Mesendoderm (in vitro differentiated cells): ENCODE measurements around the gene NREP. TPM values are rescaled to one million over a fixed set of nuclear protein-coding genes. Genes with fewer than 3 reads are reported as not detected.

Source experiments
- DNase-seq: peaks from one replicate; pipeline ENCODE4 v3.0.0; 2013
- H2AK5ac ChIP-seq: 2 replicates; pipeline ENCODE4 v1.6.1; 2013; ENCODE audit warnings: low read length, inconsistent platforms
- H2BK120ac ChIP-seq: 2 replicates; pipeline ENCODE4 v1.6.1; 2013; ENCODE audit warnings: low read depth, mild to moderate bottlenecking, low read length, moderate library complexity, mixed read lengths
- H2BK15ac ChIP-seq: replicated peaks from 2 replicates; pipeline ENCODE4 v1.6.1; 2013; ENCODE audit warnings: low read depth, mild to moderate bottlenecking, moderate library complexity
- H2BK5ac ChIP-seq: 2 replicates; pipeline ENCODE4 v1.6.1; 2013; ENCODE audit warnings: low read length, inconsistent platforms
- H3K18ac ChIP-seq: 2 replicates; pipeline ENCODE4 v1.6.1; 2013; ENCODE audit warnings: mild to moderate bottlenecking, low read length, mixed read lengths
- H3K23ac ChIP-seq: one replicate; pipeline ENCODE4 v1.6.1; 2013; ENCODE audit warnings: low read length
- H3K27ac ChIP-seq: 2 replicates; pipeline ENCODE4 v1.5.1; 2013; ENCODE audit warnings: low read depth, mild to moderate bottlenecking, inconsistent platforms, low read length, moderate library complexity
- H3K27me3 ChIP-seq: 2 replicates; pipeline ENCODE4 v1.6.1; 2013; ENCODE audit warnings: low read length, control low read depth, mild to moderate bottlenecking, inconsistent platforms; ENCODE audit not compliant: insufficient read depth, poor library complexity
- H3K36me3 ChIP-seq: 2 replicates; pipeline ENCODE4 v1.6.1; 2013; ENCODE audit warnings: low read length, inconsistent platforms; ENCODE audit not compliant: control insufficient read depth, insufficient read depth
- H3K4ac ChIP-seq: one replicate; pipeline ENCODE4 v1.6.1; 2013; ENCODE audit warnings: low read depth, mild to moderate bottlenecking, low read length, moderate library complexity
- H3K4me1 ChIP-seq: 2 replicates; pipeline ENCODE4 v1.6.1; 2013; ENCODE audit warnings: low read depth, low read length, inconsistent platforms; ENCODE audit not compliant: control insufficient read depth
- H3K4me2 ChIP-seq: 2 replicates; pipeline ENCODE4 v1.6.1; 2013; ENCODE audit warnings: low read length
- H3K4me3 ChIP-seq: 2 replicates; pipeline ENCODE4 v1.5.1; 2013; ENCODE audit warnings: mild to moderate bottlenecking, low read length
- H3K56ac ChIP-seq: one replicate; pipeline ENCODE4 v1.6.1; 2013; ENCODE audit warnings: low read length
- H3K79me1 ChIP-seq: 2 replicates; pipeline ENCODE4 v1.6.1; 2013; ENCODE audit warnings: low read length, inconsistent platforms
- H3K79me2 ChIP-seq: 2 replicates; pipeline ENCODE4 v1.6.1; 2013; ENCODE audit warnings: mild to moderate bottlenecking, low read length; ENCODE audit not compliant: control insufficient read depth, insufficient read depth
- H3K9ac ChIP-seq: 2 replicates; pipeline ENCODE4 v1.6.1; 2013; ENCODE audit warnings: low read length, inconsistent platforms
- H4K5ac ChIP-seq: one replicate; pipeline ENCODE4 v1.6.1; 2013; ENCODE audit warnings: low read length
- H4K8ac ChIP-seq: one replicate; pipeline ENCODE4 v1.6.1; 2013; ENCODE audit warnings: low read depth, mild to moderate bottlenecking, control low read depth, low read length, moderate library complexity
- WGBS: extraction: QIAGEN DNeasy Blood & Tissue Kit; methylation state at CpG from one replicate; pipeline ENCODE4 v1.1.7; 2013; ENCODE audit warnings: low lambda C conversion rate, missing lambda C conversion rate; ENCODE audit not compliant: insufficient coverage; ENCODE audit errors: extremely low coverage; 5-methylcytosine and 5-hydroxymethylcytosine counted together
- polyA plus RNA-seq, 2 experiments: library from polyadenylated mRNA; stranded (reverse); fragments of 200-250 nt; gene quantifications; one replicate each; pipeline ENCODE4 v1.2.3, GENCODE V29; 2013

NREP gene
- 252 TPM for polyA plus RNA-seq (2013, experiment 1 of 2)
- polyA plus RNA-seq (2013, experiment 2 of 2) = 251 TPM

- WGBS = no CpG with 5 or more reads among the region's 12 CpGs
- peaks cover 7% of the 10 kb centered on the region for H3K79me2 ChIP-seq
- peak within 1 kb of the TSS; percentile 91 for H4K8ac ChIP-seq
- no peaks in the 10 kb centered on the region for H3K27me3 ChIP-seq
- peak within 1 kb of the TSS; percentile 51 for H2BK120ac ChIP-seq
- H3K4me3 ChIP-seq = peak within 1 kb of the TSS; percentile 73
- H3K27ac ChIP-seq = peak within 1 kb of the TSS; percentile 99
- H3K4me2 ChIP-seq = peak within 1 kb of the TSS; percentile 61
- H3K9ac ChIP-seq = peak within 1 kb of the TSS; percentile 92
- no peaks in the 10 kb centered on the region for H3K79me1 ChIP-seq
- no peak within 1 kb of the TSS for H4K5ac ChIP-seq
- H3K23ac ChIP-seq = no peak within 1 kb of the TSS
- no peaks in the 10 kb centered on the region for H3K36me3 ChIP-seq
- peak within 1 kb of the TSS; percentile 94 for H3K18ac ChIP-seq
- H2BK15ac ChIP-seq = peak within 1 kb of the TSS; percentile 57
- peak within 1 kb of the TSS; percentile 59 for H3K4ac ChIP-seq
- H3K56ac ChIP-seq = peak within 1 kb of the TSS; percentile 95
- no peak for DNase-seq
- H3K4me1 ChIP-seq = no peaks in the 10 kb centered on the region
- H2AK5ac ChIP-seq = no peak within 1 kb of the TSS
- peak within 1 kb of the TSS; percentile 61 for H2BK5ac ChIP-seq
Observed at GRCh38 chr5:111756581-111757354, at the start of gene NREP. Gene NREP, minus strand, starts transcription at chr5:111757194. Its CDS starts 1,422 bp downstream, at chr5:111755772.

- no peak for DNase-seq
- Histone ChIP-seq H3K9ac (no peak overlapping the region), H4K5ac (no peak overlapping the region), H2BK15ac (no peak overlapping the region), H3K4me2 (no peak overlapping the region), H4K8ac (no peak overlapping the region), H2AK5ac (no peak overlapping the region), H3K4me3 (no peak overlapping the region), H3K79me2 (no peaks in the 10 kb centered on the region), H3K4ac (no peak overlapping the region), H3K18ac (no peak overlapping the region), H2BK5ac (no peak overlapping the region), H3K36me3 (no peaks in the 10 kb centered on the region), H3K23ac (no peak overlapping the region), H3K27me3 (no peaks in the 10 kb centered on the region), H3K4me1 (no peaks in the 10 kb centered on the region), H3K56ac (no peak overlapping the region), H3K27ac (no peak overlapping the region), H3K79me1 (no peaks in the 10 kb centered on the region), H2BK120ac (no peak overlapping the region)
- WGBS = no CpG with 5 or more reads among the region's 2 CpGs
Observed at GRCh38 chr5:111806753-111807152, 49.8 kb upstream of the NREP start.

GRCh38 chr5:111806156-111806555 lies 49.2 kb upstream of the NREP start:
- Histone ChIP-seq H3K27ac (no peak overlapping the region), H3K18ac (no peak overlapping the region), H3K79me2 (no peaks in the 10 kb centered on the region), H3K4me3 (no peak overlapping the region), H3K23ac (no peak overlapping the region), H2BK15ac (no peak overlapping the region), H3K9ac (no peak overlapping the region), H2BK120ac (no peak overlapping the region), H3K36me3 (no peaks in the 10 kb centered on the region), H3K79me1 (no peaks in the 10 kb centered on the region), H2AK5ac (no peak overlapping the region), H3K4ac (no peak overlapping the region), H2BK5ac (no peak overlapping the region), H3K4me1 (no peaks in the 10 kb centered on the region), H4K8ac (no peak overlapping the region), H3K4me2 (no peak overlapping the region), H4K5ac (no peak overlapping the region), H3K27me3 (no peaks in the 10 kb centered on the region), H3K56ac (no peak overlapping the region)
- no peak for DNase-seq
- WGBS = no CpG with 5 or more reads among the region's 2 CpGs

GRCh38 chr5:111805071-111805470 lies 48.1 kb upstream of the NREP start:
- Histone ChIP-seq H3K4ac (no peak overlapping the region), H4K5ac (no peak overlapping the region), H2BK15ac (no peak overlapping the region), H2AK5ac (no peak overlapping the region), H3K4me1 (no peaks in the 10 kb centered on the region), H3K79me2 (no peaks in the 10 kb centered on the region), H2BK120ac (no peak overlapping the region), H3K27ac (no peak overlapping the region), H4K8ac (no peak overlapping the region), H3K18ac (no peak overlapping the region), H3K27me3 (no peaks in the 10 kb centered on the region), H3K36me3 (no peaks in the 10 kb centered on the region), H3K9ac (no peak overlapping the region), H3K56ac (no peak overlapping the region), H2BK5ac (no peak overlapping the region), H3K4me2 (no peak overlapping the region), H3K79me1 (no peaks in the 10 kb centered on the region), H3K23ac (no peak overlapping the region), H3K4me3 (no peak overlapping the region)
- DNase-seq = no peak
- WGBS = no CpG with 5 or more reads among the region's 2 CpGs

GRCh38 chr5:111800351-111800750 lies 43.4 kb upstream of the NREP start:
- Histone ChIP-seq H2BK5ac (no peak overlapping the region), H3K18ac (no peak overlapping the region), H3K56ac (no peak overlapping the region), H3K79me1 (no peaks in the 10 kb centered on the region), H3K4me2 (no peak overlapping the region), H3K27ac (no peak overlapping the region), H3K4me3 (no peak overlapping the region), H4K8ac (no peak overlapping the region), H4K5ac (peak overlapping the region; percentile 87), H3K9ac (no peak overlapping the region), H2AK5ac (no peak overlapping the region), H3K79me2 (no peaks in the 10 kb centered on the region), H2BK15ac (no peak overlapping the region), H3K27me3 (no peaks in the 10 kb centered on the region), H3K4me1 (no peaks in the 10 kb centered on the region), H3K4ac (no peak overlapping the region), H2BK120ac (no peak overlapping the region), H3K36me3 (no peaks in the 10 kb centered on the region), H3K23ac (no peak overlapping the region)
- no CpG with 5 or more reads among the region's 3 CpGs for WGBS
- no peak for DNase-seq

GRCh38 chr5:111795142-111795541 lies 38.1 kb upstream of the NREP start:
- Histone ChIP-seq H2BK15ac (no peak overlapping the region), H3K79me1 (no peaks in the 10 kb centered on the region), H3K23ac (no peak overlapping the region), H2AK5ac (no peak overlapping the region), H3K4me1 (no peaks in the 10 kb centered on the region), H3K4me3 (no peak overlapping the region), H3K9ac (no peak overlapping the region), H3K4me2 (no peak overlapping the region), H3K27me3 (no peaks in the 10 kb centered on the region), H3K18ac (no peak overlapping the region), H2BK5ac (no peak overlapping the region), H4K5ac (no peak overlapping the region), H4K8ac (no peak overlapping the region), H3K27ac (no peak overlapping the region), H3K79me2 (no peaks in the 10 kb centered on the region), H3K4ac (no peak overlapping the region), H3K36me3 (no peaks in the 10 kb centered on the region), H3K56ac (no peak overlapping the region), H2BK120ac (no peak overlapping the region)
- DNase-seq = no peak
- WGBS = no CpG with 5 or more reads among the region's 1 CpG
